ENCODE data around the gene FAM83D. TPM values are rescaled to one million over a fixed set of nuclear protein-coding genes. Genes with fewer than 3 reads are reported as not detected.

Gene FAM83D
- total RNA-seq, 1 donor from 2014 or later: 73.9 TPM

DNA sequence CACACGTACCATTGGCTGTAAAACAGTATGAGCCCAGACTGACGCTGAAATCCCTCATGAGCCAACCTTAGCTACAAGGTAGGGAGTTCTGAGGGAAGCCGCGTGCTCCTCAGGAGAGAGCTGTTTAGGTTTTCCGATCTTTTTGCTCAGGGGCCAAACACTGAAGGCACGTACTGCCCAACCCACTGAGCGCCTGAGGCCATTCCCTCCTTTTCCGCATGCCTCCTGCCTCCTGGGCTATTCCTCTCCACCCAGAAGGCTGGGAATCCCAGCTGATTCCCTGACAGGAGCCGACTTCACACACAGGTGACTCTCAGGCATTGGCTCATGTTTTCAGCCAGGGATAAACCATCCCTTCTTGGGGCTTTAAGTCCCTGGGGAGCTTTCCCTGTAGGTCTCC lies 5.4 kb upstream of the FAM83D start:
- no peak overlapping the region for H2AFZ ChIP-seq (replicated peaks)
- H3F3A ChIP-seq (ENCODE audit: low read depth): peaks cover 11% of the 10 kb centered on the region
- no peak overlapping the region for H3K4me3 Mint-ChIP-seq
- peaks cover 11% of the 10 kb centered on the region for H3K4me1 ChIP-seq
- no peak overlapping the region for H3K27ac ChIP-seq
- H3K36me3 Mint-ChIP-seq: no peaks in the 10 kb centered on the region
- H3K4me2 ChIP-seq: no peak overlapping the region
- TF ChIP-seq EZH2phosphoT487 (IDR thresholded peaks at IDR 0.05): no peak
- TF ChIP-seq, protein P1, sequence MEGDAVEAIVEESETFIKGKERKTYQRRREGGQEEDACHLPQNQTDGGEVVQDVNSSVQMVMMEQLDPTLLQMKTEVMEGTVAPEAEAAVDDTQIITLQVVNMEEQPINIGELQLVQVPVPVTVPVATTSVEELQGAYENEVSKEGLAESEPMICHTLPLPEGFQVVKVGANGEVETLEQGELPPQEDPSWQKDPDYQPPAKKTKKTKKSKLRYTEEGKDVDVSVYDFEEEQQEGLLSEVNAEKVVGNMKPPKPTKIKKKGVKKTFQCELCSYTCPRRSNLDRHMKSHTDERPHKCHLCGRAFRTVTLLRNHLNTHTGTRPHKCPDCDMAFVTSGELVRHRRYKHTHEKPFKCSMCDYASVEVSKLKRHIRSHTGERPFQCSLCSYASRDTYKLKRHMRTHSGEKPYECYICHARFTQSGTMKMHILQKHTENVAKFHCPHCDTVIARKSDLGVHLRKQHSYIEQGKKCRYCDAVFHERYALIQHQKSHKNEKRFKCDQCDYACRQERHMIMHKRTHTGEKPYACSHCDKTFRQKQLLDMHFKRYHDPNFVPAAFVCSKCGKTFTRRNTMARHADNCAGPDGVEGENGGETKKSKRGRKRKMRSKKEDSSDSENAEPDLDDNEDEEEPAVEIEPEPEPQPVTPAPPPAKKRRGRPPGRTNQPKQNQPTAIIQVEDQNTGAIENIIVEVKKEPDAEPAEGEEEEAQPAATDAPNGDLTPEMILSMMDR (IDR thresholded peaks at IDR 0.05): no peak
- TF ChIP-seq EZH2 (IDR thresholded peaks at IDR 0.05): no peak
- peaks cover 3% of the 10 kb centered on the region for H4K20me1 ChIP-seq (ENCODE audit: low read depth)
- DNase-seq (ENCODE audit: low spot score): no peak
- no peaks in the 10 kb centered on the region for H3K9me3 Mint-ChIP-seq
- H3K27me3 Mint-ChIP-seq (ENCODE audit: insufficient read depth, low read depth): peaks cover 2% of the 10 kb centered on the region
- H3K79me2 ChIP-seq (ENCODE audit: low read depth): no peaks in the 10 kb centered on the region
- no peak overlapping the region for H3K27ac Mint-ChIP-seq
- H3K9ac ChIP-seq: no peak overlapping the region
- H3K4me3 ChIP-seq: no peak overlapping the region
- H3K9me3 ChIP-seq (ENCODE audit: low read depth): no peaks in the 10 kb centered on the region
- H3K36me3 ChIP-seq: no peaks in the 10 kb centered on the region
- no peaks in the 10 kb centered on the region for H3K27me3 ChIP-seq
- H3K4me1 Mint-ChIP-seq: peaks cover 12% of the 10 kb centered on the region

DNA sequence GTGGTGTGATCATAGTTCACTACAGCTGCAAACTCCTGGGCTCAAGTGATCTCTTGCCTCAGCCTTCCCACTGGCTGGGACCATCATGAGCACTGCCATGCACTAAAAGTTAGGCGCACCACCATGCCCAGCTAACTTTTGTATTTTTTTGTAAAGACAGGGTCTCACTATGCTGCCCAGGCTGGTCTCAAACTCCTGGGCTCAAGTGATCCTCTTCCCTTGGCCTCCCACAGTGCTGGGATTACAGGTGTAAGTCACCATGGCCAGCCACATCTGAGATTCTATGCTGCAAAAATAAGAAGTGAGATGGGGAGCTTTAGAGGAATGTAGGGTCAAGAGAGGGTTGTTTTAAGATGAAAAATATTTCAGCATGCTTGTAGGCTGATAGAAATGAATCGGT lies 1.5 kb upstream of the FAM83D start:
- peak overlapping the region; percentile 14 for H3K27ac Mint-ChIP-seq
- peak overlapping the region; percentile 15 for H3K4me3 Mint-ChIP-seq

DNA sequence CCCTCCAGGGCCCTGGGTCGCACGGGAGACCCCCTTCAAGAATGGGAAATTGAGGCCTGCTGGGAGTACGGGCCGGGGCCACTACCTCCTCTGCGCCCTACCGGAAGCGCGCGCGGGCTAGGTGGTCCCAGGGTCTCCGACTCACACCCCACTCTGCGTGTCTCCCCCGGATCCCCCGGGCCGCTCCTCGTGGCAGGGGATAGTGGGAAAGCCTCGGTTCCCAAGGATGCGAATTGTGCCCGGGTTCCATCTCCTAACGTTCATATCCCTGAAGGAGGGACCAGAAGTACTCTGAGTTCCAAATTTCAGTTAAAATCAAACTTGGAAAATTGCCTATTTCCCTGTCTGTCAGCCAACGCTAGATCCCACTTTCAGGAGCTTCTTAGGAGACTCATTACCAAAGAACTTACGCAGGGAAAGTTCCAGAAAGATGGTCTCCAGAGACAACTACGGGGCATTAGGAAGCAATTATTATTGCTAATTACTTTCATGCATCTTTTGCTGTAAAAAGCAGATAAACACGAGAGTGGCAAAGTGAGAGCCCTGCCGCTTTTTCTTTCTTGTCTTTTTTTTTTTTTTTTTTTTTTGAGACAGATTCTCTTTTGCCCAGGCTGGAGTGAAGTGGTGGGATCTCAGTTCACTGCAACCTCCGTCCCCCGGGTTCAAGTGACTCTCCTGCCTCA lies 858 bp downstream of the FAM83D start:
- TF ChIP-seq EZH2phosphoT487 (IDR thresholded peaks at IDR 0.05): no peak
- TF ChIP-seq, protein P1 (IDR thresholded peaks at IDR 0.05): no peak
- no peak for TF ChIP-seq EZH2 (IDR thresholded peaks at IDR 0.05)
- Mint-ChIP-seq H3K4me1 (peaks cover 28% of the 10 kb centered on the region), H3K36me3 (peaks cover 13% of the 10 kb centered on the region), H3K27ac (peak overlapping the region; percentile 66), H3K4me3 (peak overlapping the region; percentile 95), H3K27me3 (ENCODE audit: insufficient read depth, low read depth) (peaks cover 5% of the 10 kb centered on the region), H3K9me3 (no peaks in the 10 kb centered on the region)
- no peaks in the 10 kb centered on the region for H3K27me3 ChIP-seq
- peaks cover 57% of the 10 kb centered on the region for H3K79me2 ChIP-seq (ENCODE audit: low read depth)
- H3F3A ChIP-seq (ENCODE audit: low read depth): peaks cover 13% of the 10 kb centered on the region
- no peak for DNase-seq (ENCODE audit: low spot score)
- H2AFZ ChIP-seq (replicated peaks): peak overlapping the region; percentile 32
- no peaks in the 10 kb centered on the region for H3K36me3 ChIP-seq
- no peak overlapping the region for H3K27ac ChIP-seq
- peak overlapping the region; percentile 96 for H3K4me2 ChIP-seq
- peaks cover 52% of the 10 kb centered on the region for H4K20me1 ChIP-seq (ENCODE audit: low read depth)
- H3K9me3 ChIP-seq (ENCODE audit: low read depth): no peaks in the 10 kb centered on the region
- H3K4me3 ChIP-seq: peak overlapping the region; percentile 83
- peak overlapping the region; percentile 73 for H3K9ac ChIP-seq
- H3K4me1 ChIP-seq: peaks cover 25% of the 10 kb centered on the region

More for the DNA sequence above, 1.5 kb upstream of the FAM83D start:
- Histone ChIP-seq H4K20me1 (ENCODE audit: low read depth) (peaks cover 29% of the 10 kb centered on the region), H3K27ac (no peak overlapping the region), H3K9me3 (ENCODE audit: low read depth) (no peaks in the 10 kb centered on the region), H3K79me2 (ENCODE audit: low read depth) (peaks cover 33% of the 10 kb centered on the region), H3K9ac (no peak overlapping the region), H2AFZ (replicated peaks) (no peak overlapping the region), H3K4me1 (peaks cover 17% of the 10 kb centered on the region), H3K4me2 (no peak overlapping the region), H3K27me3 (no peaks in the 10 kb centered on the region), H3F3A (ENCODE audit: low read depth) (peaks cover 9% of the 10 kb centered on the region), H3K4me3 (no peak overlapping the region), H3K36me3 (no peaks in the 10 kb centered on the region)
- Mint-ChIP-seq H3K4me1 (peaks cover 23% of the 10 kb centered on the region), H3K27me3 (ENCODE audit: insufficient read depth, low read depth) (peaks cover 5% of the 10 kb centered on the region), H3K36me3 (peaks cover 8% of the 10 kb centered on the region), H3K9me3 (no peaks in the 10 kb centered on the region)
- DNase-seq (ENCODE audit: low spot score): no peak
- TF ChIP-seq, protein P1 (IDR thresholded peaks at IDR 0.05): no peak
- TF ChIP-seq EZH2 (IDR thresholded peaks at IDR 0.05): no peak
- no peak for TF ChIP-seq EZH2phosphoT487 (IDR thresholded peaks at IDR 0.05)

Data from neural progenitor cell (in vitro differentiated cells).